ENCODE measurements around the gene CSTF2.

The CSTF2 gene

DNA sequence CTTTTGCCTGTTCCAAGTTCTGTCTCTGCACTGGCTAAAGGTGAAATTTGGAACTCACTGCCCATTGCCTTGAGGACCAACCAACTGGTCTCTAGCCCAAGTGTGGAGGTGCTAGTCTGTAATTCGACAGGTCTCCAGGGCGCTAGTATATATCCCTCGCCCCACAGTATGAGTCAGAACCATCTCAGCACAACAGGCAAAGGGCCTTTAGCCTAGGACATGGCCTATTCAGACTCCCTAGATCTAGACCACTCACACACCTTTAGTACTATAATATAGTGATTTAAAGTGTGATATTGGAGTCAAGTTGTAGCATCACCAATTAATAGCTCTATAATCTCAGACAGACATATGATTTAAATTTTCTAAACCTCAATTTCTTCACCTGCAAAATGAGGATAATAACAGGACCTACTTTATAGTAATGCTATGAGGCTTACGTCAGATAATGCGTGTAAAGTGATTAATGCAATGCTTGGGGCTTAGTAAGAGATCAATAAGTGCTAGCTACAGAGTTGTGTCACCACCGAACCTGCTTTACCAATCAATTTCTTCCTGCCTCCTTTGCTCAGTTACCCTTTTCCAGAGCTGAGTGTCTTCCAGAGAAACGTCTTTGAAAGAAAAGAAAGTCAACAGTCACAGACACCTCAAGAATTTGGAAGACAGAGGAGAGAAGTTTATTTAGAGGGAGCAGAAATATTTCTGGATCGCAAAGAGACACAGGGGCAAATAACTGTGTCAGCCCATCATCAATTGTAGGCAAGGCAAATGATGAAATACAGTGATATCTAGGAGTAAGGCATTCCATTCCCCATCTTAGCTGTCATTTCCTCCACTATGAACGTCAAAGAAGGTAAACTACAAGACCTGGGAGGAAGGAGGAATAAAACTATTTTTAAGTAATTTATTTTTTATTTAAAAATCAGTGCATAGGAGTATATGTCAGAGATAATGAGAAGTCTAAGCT, 51.7 kb downstream of the CSTF2 start:
- no peak for DNase-seq

DNA sequence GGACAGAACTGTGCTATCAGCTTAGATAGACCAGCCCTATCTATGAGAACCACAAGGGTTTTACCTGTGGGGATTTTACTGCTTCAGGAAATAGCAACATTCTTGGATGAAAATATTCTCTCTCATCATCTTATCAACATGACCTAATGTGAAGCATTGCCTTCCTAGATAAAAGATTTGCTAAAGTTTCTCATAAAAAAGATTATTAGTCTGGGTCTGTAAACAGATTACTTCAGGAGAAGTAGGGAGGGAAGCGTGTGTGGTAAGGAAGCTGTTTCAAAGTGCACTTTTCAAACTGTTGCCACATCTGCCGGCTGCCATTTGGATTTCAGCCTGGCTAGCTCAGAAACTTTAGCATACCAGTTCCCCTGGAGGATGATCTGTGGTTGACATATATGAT, 54.1 kb downstream of the CSTF2 start, which contains the start of gene NOX1:
Gene NOX1 (minus strand): TSS at position 35 of the 400 bp plus-strand sequence. CDS start 220 bp downstream, outside the sequence.
- DNase-seq, result no peak

DNA sequence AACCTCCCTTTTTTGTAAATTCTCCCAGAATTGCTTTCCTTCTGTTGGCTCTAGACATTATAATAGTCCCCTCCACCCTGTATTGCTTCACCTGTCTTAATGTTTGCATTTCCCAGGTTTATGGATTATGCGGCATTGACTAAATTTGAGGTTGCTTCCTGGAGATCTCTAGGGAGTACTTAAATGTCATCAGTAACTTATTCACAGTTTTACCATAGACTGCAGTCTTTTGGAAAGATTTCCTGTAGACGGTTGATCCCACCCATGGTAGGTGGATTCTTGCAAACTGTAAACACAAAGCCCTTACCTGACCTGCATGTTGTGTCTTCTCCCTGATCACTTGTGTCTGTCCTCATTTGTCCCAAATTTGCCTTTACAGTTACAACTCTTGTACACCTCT, 60.2 kb downstream of the CSTF2 start:
- no peak for DNase-seq

DNA sequence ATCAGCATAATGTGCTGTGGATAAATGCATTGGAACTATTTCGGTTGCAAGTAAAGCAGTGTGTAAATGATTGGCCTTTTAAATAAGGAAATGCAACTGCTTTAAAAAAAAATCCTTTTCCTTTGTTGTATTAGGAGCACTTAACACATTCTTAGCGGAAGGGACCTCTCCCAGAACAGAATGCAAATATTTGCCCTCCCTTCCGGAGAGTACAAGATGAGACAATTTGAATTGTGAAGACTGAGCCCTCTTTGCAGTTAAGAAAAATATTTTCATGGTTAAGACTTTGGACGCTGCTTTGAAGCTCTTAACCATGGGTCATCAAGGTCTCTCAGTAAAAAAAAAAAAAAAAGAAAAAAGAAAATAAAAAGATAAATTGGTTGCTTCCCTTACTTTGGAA, 63.5 kb downstream of the CSTF2 start:
- no peak for DNase-seq
